Measurements from ENCODE around the gene CDKAL1. TPM values are rescaled to one million over a fixed set of nuclear protein-coding genes. Genes with fewer than 3 reads are reported as not detected.

Gene CDKAL1
- total and polyA plus RNA-seq, 10 of the 15 experiments (the other 5 are each of a cell fraction or from before 2014, with no cell fraction given) = 10.7 to 26.9 (median 17.3) TPM

- Histone ChIP-seq H3K4me3 (no peak overlapping the region), H3K27me3 (replicated peaks in 1 of 2; ENCODE audit: control insufficient read depth in 2 of 2, insufficient read depth in 2 of 2, low read length in 1 of 2) (no peaks in the 10 kb centered on the region), H4K20me1 (ENCODE audit: control insufficient read depth, insufficient read depth) (no peaks in the 10 kb centered on the region), H3K79me2 (ENCODE audit: control insufficient read depth, insufficient read depth, low read length) (no peaks in the 10 kb centered on the region), H3K4me1 (ENCODE audit: control insufficient read depth, insufficient read depth, low read length) (no peaks in the 10 kb centered on the region), H3K4me2 (ENCODE audit: control insufficient read depth, insufficient read depth) (no peak overlapping the region), H3K9me3 (replicated peaks; ENCODE audit: control insufficient read depth, insufficient read depth, low read length) (no peaks in the 10 kb centered on the region), H3K36me3 (ENCODE audit: control insufficient read depth in 2 of 2, insufficient read depth in 2 of 2, low read length in 1 of 2) (no peaks in the 10 kb centered on the region), H2AFZ (ENCODE audit: control insufficient read depth, low read depth, low read length) (no peak overlapping the region), H3K9ac (ENCODE audit: control insufficient read depth, insufficient read depth, low read length) (no peak overlapping the region), H3K27ac (ENCODE audit: control insufficient read depth, insufficient read depth) (no peak overlapping the region)
- no peak for DNase-seq (ENCODE audit: low read depth, low spot score)
- TF ChIP-seq TCF7 (IDR thresholded peaks at IDR 0.05; ENCODE audit: borderline replicate concordance) (no peak), RBBP5 (conservative IDR thresholded peaks at IDR 0.05) (no peak), STAT3 (IDR thresholded peaks at IDR 0.05; ENCODE audit: low read depth, low read length) (no peak), BCLAF1 (IDR thresholded peaks at IDR 0.05) (no peak), FOXM1 (IDR thresholded peaks at IDR 0.05; ENCODE audit: low read depth, low read length) (no peak)
- TF ChIP-seq, protein P1, sequence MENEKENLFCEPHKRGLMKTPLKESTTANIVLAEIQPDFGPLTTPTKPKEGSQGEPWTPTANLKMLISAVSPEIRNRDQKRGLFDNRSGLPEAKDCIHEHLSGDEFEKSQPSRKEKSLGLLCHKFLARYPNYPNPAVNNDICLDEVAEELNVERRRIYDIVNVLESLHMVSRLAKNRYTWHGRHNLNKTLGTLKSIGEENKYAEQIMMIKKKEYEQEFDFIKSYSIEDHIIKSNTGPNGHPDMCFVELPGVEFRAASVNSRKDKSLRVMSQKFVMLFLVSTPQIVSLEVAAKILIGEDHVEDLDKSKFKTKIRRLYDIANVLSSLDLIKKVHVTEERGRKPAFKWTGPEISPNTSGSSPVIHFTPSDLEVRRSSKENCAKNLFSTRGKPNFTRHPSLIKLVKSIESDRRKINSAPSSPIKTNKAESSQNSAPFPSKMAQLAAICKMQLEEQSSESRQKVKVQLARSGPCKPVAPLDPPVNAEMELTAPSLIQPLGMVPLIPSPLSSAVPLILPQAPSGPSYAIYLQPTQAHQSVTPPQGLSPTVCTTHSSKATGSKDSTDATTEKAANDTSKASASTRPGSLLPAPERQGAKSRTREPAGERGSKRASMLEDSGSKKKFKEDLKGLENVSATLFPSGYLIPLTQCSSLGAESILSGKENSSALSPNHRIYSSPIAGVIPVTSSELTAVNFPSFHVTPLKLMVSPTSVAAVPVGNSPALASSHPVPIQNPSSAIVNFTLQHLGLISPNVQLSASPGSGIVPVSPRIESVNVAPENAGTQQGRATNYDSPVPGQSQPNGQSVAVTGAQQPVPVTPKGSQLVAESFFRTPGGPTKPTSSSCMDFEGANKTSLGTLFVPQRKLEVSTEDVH (IDR thresholded peaks at IDR 0.05; ENCODE audit: low read depth, partially characterized antibody) = no peak
- TF ChIP-seq, protein P2, sequence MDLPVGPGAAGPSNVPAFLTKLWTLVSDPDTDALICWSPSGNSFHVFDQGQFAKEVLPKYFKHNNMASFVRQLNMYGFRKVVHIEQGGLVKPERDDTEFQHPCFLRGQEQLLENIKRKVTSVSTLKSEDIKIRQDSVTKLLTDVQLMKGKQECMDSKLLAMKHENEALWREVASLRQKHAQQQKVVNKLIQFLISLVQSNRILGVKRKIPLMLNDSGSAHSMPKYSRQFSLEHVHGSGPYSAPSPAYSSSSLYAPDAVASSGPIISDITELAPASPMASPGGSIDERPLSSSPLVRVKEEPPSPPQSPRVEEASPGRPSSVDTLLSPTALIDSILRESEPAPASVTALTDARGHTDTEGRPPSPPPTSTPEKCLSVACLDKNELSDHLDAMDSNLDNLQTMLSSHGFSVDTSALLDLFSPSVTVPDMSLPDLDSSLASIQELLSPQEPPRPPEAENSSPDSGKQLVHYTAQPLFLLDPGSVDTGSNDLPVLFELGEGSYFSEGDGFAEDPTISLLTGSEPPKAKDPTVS (IDR thresholded peaks at IDR 0.05; ENCODE audit: low read depth, low read length) = no peak
- RAD21 ChIA-PET (ENCODE audit: unreplicated experiment) = no interaction called here
- no peak for ATAC-seq
- CTCF ChIA-PET = no interaction called here
- intact Hi-C loops (cut with micrococcal nuclease; ENCODE audit: unreplicated experiment) = no loop called here
- SMC1A ChIA-PET (ENCODE audit: uncharacterized antibody, unreplicated experiment) = no interaction called here
- no TSS peak for BruUV-seq (replicated peaks)
- FAIRE-seq = no peak
- POLR2A ChIA-PET = no interaction called here
- in situ Hi-C loops (cut with MboI) = no loop called here
- 94% methylated on average over 2 of the region's 2 CpGs for WGBS (ENCODE audit: insufficient coverage, insufficient replicate concordance, low lambda C conversion rate, missing lambda C conversion rate)
These were observed 123.8 kb downstream of the CDKAL1 start for GRCh38 chr6:20658053-20658452.
